ENCODE results near the gene SERPINB1.

GRCh38 chr6:2871953-2872352 lies 30.3 kb upstream of the SERPINB1 start:
- TF ChIP-seq RAD21 (CRISPR knock-in tag; conservative IDR thresholded peaks at IDR 0.05 in 1 of 2, IDR thresholded peaks at IDR 0.05 in 1 of 2) (no peak), MTF1 (CRISPR knock-in tag; IDR thresholded peaks at IDR 0.05; ENCODE audit: borderline replicate concordance) (no peak), REST (IDR thresholded peaks at IDR 0.05; ENCODE audit: borderline replicate concordance) (no peak), REST (CRISPR knock-in tag; IDR thresholded peaks at IDR 0.05; ENCODE audit: low read depth) (no peak), TAF9B (IDR thresholded peaks at IDR 0.05; ENCODE audit: partially characterized antibody) (no peak), POLR2AphosphoS2 (IDR thresholded peaks at IDR 0.05; ENCODE audit: low read length) (no peak), CTCF (IDR thresholded peaks at IDR 0.05 in 2 of 3, conservative IDR thresholded peaks at IDR 0.05 in 1 of 3; ENCODE audit: insufficient read depth in 2 of 3, low read depth in 1 of 3, low read length in 3 of 3) (no peak), POLR2AphosphoS5 (IDR thresholded peaks at IDR 0.05; ENCODE audit: control insufficient read depth, insufficient read depth, low read depth, low read length) (no peak), ZNF639 (CRISPR knock-in tag; conservative IDR thresholded peaks at IDR 0.05 in 1 of 2, IDR thresholded peaks at IDR 0.05 in 1 of 2) (no peak), ARID2 (IDR thresholded peaks at IDR 0.05) (no peak), CEBPB (tag; IDR thresholded peaks at IDR 0.05) (no peak), PKNOX1 (IDR thresholded peaks at IDR 0.05) (no peak), PHB2 (IDR thresholded peaks at IDR 0.05; ENCODE audit: low read depth) (no peak), KDM1A (IDR thresholded peaks at IDR 0.05) (peak in 1 of 2 experiments; percentile 41; a peak in 2 of 4 replicates), ATF1 (CRISPR knock-in tag; IDR thresholded peaks at IDR 0.05) (no peak), ATF1 (tag; IDR thresholded peaks at IDR 0.05) (no peak)
